ENCODE results near the gene CAGE1. TPM values are rescaled to one million over a fixed set of nuclear protein-coding genes. Genes with fewer than 3 reads are reported as not detected.

CAGE1 gene
- total RNA-seq, 2 donors from 2014 or later: 0.30 TPM; not detected in 1

DNA sequence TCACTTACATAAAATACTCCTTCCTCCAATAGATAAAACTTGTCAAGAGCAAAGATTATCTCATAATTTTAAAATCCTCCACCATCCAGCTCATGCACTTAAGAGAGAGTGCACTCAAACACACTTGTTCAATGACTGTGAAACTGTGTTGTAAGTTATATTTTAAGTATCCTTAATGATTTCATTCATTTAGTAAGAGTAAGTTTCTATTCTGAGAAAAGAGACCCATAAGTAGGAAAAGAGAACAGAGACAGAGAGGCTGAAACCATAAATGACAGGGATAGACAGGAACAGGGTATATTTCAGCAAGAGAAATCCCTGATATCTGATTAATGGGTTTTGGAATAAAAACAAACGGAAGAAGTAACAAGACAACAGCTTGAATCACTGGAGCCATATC is 84.7 kb downstream of the CAGE1 start:
- peak overlapping the region; percentile 18 to 24 for H3K27ac Mint-ChIP-seq
- H3K36me3 Mint-ChIP-seq: peaks cover 28 to 43% of the 10 kb centered on the region in 2 donors
- no peak for ATAC-seq

DNA sequence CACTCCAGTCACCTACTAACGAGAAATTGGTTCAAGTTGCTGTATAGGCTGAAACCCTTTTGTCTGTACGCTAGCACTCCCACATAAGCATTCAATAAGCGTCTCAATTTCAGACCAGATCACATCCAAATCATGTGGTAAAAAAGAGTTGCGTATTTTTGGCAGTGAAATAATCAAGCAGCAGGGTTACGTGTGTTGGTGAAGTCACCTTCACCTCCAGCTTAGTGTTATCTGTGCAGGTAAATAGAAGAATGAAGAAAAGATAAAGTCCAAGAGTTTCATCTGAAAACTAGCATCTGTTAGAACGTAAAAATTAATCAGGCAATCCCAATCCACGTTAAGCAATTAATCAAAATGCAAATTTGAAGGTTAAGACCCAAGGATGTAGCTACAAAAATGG is 87.8 kb downstream of the CAGE1 start:
- ATAC-seq (no peak), DNase-seq (ENCODE audit: low spot score in 2 of 2) (no peak)
- peaks cover 21 to 27% of the 10 kb centered on the region in 2 donors for H3K36me3 Mint-ChIP-seq
- no peak overlapping the region for H3K27ac Mint-ChIP-seq
- H3K9me3 Mint-ChIP-seq: no peaks in the 10 kb centered on the region

More for the DNA sequence above, 84.7 kb downstream of the CAGE1 start:
- no peak for DNase-seq (ENCODE audit: low spot score in 2 of 2)
- peaks cover 4 to 5% of the 10 kb centered on the region in 2 donors for H3K9me3 Mint-ChIP-seq

DNA sequence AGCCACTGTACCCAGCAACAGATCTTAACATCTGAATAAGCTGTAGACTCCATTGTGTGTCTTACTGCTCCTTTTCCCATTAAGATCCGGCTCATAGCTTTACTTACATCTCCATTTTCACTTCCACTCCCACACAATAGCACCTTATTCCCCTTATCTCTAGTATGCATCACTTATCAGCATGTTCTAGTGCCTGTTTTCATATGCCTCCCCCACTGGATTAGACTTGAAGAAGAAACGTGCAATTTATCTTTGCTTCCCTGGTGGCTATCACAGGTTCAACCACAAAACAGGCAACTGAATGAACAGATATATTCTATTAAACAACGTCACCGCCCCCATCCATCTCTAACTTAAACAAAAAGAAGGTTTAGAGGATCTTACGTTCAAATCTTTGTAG is 88.6 kb downstream of the CAGE1 start:
- DNase-seq (ENCODE audit: low spot score in 2 of 2) (no peak), ATAC-seq (no peak)
- Mint-ChIP-seq H3K9me3 (no peaks in the 10 kb centered on the region), H3K27ac (no peak overlapping the region), H3K36me3 (peaks cover 21 to 27% of the 10 kb centered on the region in 2 donors)

DNA sequence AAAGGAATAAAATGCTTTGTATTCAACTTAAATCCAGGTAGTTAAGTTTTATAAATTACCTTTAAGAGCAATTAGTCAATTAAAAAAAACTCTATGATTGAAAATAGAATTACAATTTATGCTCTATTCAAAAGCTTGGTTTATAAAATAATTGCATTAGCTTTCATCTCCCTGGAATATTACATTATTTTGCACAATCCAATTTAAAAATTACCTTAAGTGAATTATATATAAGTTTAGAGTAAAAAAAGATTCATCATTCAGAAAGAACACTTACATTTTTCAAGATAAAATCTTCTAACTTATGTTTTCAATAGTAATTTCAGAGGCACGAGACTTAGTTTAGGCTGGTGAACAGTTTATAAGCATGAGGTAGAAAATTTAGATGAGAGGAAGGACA is 91.4 kb downstream of the CAGE1 start:
- ATAC-seq: no peak
- Mint-ChIP-seq H3K36me3 (peaks cover 21 to 26% of the 10 kb centered on the region in 2 donors), H3K27ac (no peak overlapping the region), H3K9me3 (no peaks in the 10 kb centered on the region)
- DNase-seq (ENCODE audit: low spot score in 2 of 2): no peak

DNA sequence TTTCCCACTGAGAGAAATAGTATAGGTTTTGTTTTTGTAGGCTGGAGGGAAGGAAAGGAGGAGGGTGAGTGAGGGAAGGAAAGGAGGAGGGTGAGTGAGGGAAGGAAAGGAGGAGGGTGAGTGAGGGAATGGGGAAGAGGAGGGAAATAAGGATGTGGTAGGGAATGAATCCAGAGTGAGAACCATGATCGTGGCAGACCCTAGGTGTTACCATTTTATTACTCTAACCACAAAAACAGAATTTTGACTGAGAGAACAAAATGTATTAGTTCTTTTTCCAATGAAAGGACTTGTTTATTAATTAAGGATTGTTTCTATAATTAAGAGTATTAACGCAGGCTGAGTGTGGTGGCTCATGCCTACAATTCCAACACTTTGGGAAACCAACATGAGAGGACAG is 92.9 kb downstream of the CAGE1 start:
- Mint-ChIP-seq H3K36me3 (peaks cover 15 to 21% of the 10 kb centered on the region in 2 donors), H3K9me3 (no peaks in the 10 kb centered on the region), H3K27ac (peak overlapping the region in 1 of 2 donors; percentile 87)
- ATAC-seq: no peak
- DNase-seq (ENCODE audit: low spot score in 2 of 2): no peak

DNA sequence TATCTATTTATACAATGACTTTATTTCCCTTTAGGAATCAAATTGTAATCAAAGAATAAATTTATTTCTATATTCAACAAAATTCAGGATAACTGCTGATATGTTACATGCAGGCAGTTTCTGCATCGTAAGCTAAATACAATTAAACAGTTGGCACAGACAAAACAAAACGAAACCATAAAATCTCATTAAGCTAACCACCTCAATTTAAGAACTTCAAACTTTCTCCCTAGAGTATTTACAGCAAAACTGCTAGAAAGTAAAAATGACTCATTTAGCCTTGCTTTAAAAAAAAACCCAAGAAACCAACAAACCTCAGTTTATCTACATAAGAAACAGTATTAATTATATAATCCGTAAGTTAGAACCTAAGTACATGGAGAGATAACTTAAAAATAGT is 93.6 kb downstream of the CAGE1 start:
- Mint-ChIP-seq H3K27ac (peak overlapping the region in 1 of 2 donors; percentile 87), H3K36me3 (peaks cover 8 to 15% of the 10 kb centered on the region in 2 donors), H3K9me3 (no peaks in the 10 kb centered on the region)
- DNase-seq (ENCODE audit: low spot score in 2 of 2) (no peak), ATAC-seq (no peak)

DNA sequence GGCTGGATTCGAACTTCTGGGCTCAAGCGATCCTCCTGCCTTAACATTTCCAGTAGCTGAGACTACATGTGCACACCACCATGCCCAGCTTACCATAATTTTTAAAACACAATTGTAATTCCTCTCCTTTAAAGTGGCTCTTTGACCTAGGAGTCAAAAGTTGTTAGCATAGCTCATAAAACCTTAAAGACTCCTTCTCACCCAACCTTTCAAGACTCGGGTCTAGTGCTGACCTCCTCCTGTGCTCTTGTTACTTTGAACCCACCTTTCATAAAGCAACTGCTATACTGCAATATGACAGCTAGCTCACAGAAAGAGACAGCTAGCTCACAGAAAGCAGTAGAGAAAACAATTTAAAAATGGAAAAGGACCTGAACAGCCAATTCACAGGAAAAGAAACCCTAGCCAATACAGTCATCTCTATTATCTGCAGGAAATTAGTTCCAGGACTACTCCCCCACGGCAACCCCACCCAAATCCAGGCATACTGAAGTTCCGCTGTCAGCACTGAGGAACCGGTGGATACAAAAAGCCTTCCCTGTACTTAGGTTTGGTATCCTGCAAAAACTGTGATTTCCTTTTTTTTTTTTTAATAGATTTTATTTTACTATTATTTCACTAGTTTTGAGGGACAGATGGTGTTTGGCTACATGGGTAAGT is 96.8 kb downstream of the CAGE1 start:
- Mint-ChIP-seq H3K9me3 (no peaks in the 10 kb centered on the region), H3K27ac (no peak overlapping the region), H3K36me3 (peaks cover 0 to 11% of the 10 kb centered on the region in 2 donors)
- DNase-seq (ENCODE audit: low spot score in 2 of 2) (no peak), ATAC-seq (no peak)

DNA sequence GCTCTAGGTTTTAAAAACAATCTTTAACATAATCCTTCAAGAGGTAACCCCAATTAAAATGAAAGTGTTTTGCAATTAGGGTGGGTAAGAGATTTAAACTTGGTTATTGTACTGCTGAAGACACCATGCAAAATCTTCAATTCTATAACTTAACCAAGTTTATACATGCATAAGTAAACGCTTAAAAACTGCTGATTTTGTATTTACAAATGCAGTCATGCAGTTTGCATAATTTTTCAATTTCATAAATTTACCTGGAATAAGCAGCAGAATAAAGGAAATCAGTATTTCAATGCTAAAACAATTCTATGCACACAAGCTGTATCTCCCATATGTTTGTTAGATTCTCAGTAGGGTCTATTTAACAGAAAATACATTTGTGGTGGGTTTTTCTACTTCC is 99.5 kb downstream of the CAGE1 start:
- peaks cover 0 to 16% of the 10 kb centered on the region in 2 donors for H3K36me3 Mint-ChIP-seq
- H3K9me3 Mint-ChIP-seq: no peaks in the 10 kb centered on the region
- ATAC-seq (no peak), DNase-seq (ENCODE audit: low spot score in 2 of 2) (no peak)
- H3K27ac Mint-ChIP-seq: no peak overlapping the region

DNA sequence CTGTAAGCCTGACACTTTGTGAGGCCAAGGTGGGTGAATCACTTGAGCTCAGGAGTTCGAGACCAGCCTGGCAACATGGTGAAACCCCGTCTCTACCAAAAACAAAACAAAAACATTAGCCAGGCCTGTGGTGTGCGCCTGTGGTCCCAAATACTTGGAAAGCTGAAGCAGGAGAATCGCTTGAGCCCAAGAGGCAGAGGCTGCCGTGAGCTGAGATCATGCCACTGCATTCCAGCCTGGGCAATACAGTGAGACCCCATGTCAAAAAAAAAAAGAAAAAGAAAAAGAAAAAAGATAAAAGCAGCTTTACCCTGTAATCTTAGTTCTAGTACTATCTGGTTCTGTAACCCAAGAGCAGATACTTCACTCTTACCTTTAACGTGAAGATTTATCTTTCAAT is 104.1 kb downstream of the CAGE1 start:
- Mint-ChIP-seq H3K27ac (peak overlapping the region in 1 of 2 donors; percentile 27), H3K36me3 (peaks cover 0 to 21% of the 10 kb centered on the region in 2 donors), H3K9me3 (no peaks in the 10 kb centered on the region)
- DNase-seq (ENCODE audit: low spot score in 2 of 2): no peak
- no peak for ATAC-seq

DNA sequence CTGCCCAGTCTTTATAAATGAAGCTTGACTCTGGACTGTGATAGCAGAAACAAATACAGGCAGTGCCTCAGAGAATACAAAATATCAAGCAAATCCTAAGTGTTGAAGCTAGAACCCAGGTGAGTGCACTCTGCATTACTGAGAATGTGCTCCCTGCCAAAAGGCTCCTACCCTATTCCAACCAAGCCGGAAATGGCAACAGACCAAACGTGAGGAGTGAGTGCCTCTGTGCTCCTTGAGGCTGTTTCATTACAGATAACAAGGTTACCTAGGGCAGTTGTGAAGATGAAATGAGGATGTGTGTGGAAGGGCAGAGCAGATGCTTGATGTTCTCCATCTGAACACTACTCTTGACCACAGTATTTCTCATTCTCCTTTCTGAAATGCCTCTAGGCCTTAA is 105.9 kb downstream of the CAGE1 start:
- peaks cover 0 to 15% of the 10 kb centered on the region in 2 donors for H3K36me3 Mint-ChIP-seq
- no peak overlapping the region for H3K27ac Mint-ChIP-seq
- H3K9me3 Mint-ChIP-seq: no peaks in the 10 kb centered on the region
- DNase-seq (ENCODE audit: low spot score in 2 of 2) (no peak), ATAC-seq (no peak)

DNA sequence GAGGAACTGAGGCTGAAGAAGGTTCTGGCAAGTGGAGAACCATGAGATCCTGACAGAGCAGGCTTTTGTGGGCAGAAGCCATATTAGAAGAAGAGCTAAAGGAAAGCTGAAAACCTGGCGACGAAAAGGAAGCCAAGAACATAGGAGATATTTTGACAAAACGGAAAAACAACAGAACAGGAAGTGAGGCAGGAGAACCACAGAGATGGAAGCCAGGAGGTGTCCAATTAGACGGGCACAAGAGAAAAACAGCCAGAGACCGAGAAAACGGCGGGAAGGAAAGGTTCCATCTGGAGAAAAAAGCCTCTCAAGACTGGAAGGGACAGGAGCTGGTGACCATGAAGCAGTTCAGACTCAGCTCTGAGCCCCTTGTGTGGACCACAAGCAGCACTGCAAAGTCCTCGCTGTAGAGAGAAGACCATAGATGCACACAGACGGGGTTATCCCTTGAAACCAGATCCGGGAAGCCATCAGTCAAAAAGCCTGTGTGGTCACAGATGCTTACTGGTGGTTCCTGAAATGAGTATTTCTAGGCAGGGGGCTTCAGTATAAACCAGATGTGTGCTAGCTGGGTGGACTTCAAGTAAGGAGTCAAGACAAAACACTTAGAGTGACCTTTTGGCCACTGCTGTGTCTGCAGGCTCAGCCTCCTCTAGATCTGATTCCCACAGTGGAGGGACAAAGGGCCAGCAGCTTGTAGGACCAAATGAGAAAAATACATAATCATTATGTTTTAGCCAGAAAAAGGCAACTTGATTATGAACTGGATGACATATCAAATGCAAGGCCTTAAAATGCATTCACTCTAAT is 107.2 kb downstream of the CAGE1 start:
- H3K36me3 Mint-ChIP-seq: peaks cover 0 to 15% of the 10 kb centered on the region in 2 donors
- peak overlapping the region; percentile 81 to 82 for H3K27ac Mint-ChIP-seq
- DNase-seq (ENCODE audit: low spot score in 2 of 2): no peak
- H3K9me3 Mint-ChIP-seq: no peaks in the 10 kb centered on the region
- ATAC-seq: peak; percentile 60 to 79

Other genes with a start within 250 kb of the CAGE1 start
- 100 to 1,000 TPM; 103 to 122 TPM for gene SSR1, start 76.5 kb downstream of the CAGE1 start, total RNA-seq
- gene RIOK1, start 66 bp upstream of the CAGE1 start, total RNA-seq: 10 to 100 TPM; 35.8 to 36.5 TPM
- under 1 TPM in 1 of 2 donors, not detected in 1; 0.14 TPM for gene DSP, start 151.9 kb upstream of the CAGE1 start, total RNA-seq
- gene SNRNP48, start 200.5 kb upstream of the CAGE1 start, total RNA-seq: 10 to 100 TPM; 20.3 to 31.1 TPM

Data from activated naive CD4-positive, alpha-beta T cell treated with anti-CD3 and anti-CD28 coated beads, Interleukin-2, amount 50 U/mL, for 72 hours (primary cell).